ENCODE measurements around the gene AZI2. TPM values are rescaled to one million over a fixed set of nuclear protein-coding genes. Genes with fewer than 3 reads are reported as not detected.

AZI2 gene
- total and polyA plus RNA-seq, 2 experiments from 2014 or later, result 45.4 to 55.3 TPM

DNA sequence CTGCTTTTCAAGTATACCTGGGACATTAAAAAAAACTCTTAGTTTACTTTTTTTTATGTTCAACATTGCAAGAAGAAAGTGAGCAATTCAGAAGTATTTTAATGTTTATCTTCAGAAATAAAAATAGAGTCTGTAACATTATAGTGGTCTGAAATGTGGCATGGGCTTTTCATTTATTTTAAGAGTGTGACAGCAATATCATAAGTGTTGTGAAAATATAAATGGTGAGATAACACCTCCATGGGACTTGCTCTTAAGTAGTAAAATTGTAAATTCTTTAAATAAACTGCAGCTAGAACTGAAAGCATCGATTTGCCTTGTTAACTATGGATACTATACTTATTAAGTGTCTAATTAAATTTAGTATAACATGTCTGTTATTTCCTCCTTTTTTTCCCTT lies 48.9 kb downstream of the AZI2 start:
- Histone ChIP-seq H3K79me2 (peaks cover 2% of the 10 kb centered on the region), H3K4me2 (no peak overlapping the region), H3K36me3 (replicated peaks; ENCODE audit: insufficient read depth, low read depth) (no peaks in the 10 kb centered on the region), H3K9me2 (replicated peaks; ENCODE audit: insufficient read depth) (no peaks in the 10 kb centered on the region), H4K20me1 (ENCODE audit: insufficient read depth, poor library complexity, severe bottlenecking) (no peaks in the 10 kb centered on the region), H2AFZ (no peak overlapping the region), H3K9me3 (ENCODE audit: low read depth) (no peaks in the 10 kb centered on the region), H3K4me3 (no peak overlapping the region), H3K4me1 (ENCODE audit: insufficient read depth) (no peaks in the 10 kb centered on the region), H3K27me3 (no peaks in the 10 kb centered on the region), H3K27ac (no peak overlapping the region)
- TF ChIP-seq, protein P1, sequence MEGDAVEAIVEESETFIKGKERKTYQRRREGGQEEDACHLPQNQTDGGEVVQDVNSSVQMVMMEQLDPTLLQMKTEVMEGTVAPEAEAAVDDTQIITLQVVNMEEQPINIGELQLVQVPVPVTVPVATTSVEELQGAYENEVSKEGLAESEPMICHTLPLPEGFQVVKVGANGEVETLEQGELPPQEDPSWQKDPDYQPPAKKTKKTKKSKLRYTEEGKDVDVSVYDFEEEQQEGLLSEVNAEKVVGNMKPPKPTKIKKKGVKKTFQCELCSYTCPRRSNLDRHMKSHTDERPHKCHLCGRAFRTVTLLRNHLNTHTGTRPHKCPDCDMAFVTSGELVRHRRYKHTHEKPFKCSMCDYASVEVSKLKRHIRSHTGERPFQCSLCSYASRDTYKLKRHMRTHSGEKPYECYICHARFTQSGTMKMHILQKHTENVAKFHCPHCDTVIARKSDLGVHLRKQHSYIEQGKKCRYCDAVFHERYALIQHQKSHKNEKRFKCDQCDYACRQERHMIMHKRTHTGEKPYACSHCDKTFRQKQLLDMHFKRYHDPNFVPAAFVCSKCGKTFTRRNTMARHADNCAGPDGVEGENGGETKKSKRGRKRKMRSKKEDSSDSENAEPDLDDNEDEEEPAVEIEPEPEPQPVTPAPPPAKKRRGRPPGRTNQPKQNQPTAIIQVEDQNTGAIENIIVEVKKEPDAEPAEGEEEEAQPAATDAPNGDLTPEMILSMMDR (IDR thresholded peaks at IDR 0.05; ENCODE audit: poor library complexity), result no peak
- no peak for TF ChIP-seq EZH2 (IDR thresholded peaks at IDR 0.05; ENCODE audit: borderline replicate concordance)
- DNase-seq (ENCODE audit: low spot score), result no peak
- WGBS (ENCODE audit: low lambda C conversion rate, missing lambda C conversion rate), result 84% methylated on average over 1 of the region's 1 CpG

DNA sequence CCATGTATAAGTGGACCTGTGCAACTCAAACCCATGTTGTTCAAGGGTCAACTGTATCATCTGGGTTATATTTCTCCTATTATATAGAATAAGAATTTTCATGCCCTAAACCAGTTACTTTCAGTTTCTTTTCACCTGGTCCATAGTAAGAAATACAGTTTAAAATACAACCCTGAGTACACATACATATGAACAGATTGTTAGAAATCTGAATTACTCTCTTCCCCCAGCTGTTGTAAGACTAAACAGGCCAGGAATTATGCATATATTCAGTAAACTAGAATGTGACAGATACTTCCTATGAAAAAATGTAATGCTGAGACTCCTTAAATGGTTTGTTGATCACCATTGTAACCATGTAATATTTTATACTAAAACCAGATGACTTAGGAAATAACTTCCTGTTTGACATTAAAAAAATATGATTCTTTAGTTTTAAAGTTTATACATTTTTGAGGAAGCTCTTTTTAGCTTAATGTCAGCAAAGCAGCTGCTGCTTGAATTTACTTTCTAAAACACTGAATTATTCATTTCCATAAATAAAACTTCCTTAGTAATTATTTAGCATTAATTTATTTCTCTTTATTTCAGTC lies 52.6 kb downstream of the AZI2 start:
- H3K4me2 ChIP-seq, result no peak overlapping the region
- no peaks in the 10 kb centered on the region for H3K4me1 ChIP-seq (ENCODE audit: insufficient read depth)
- no peaks in the 10 kb centered on the region for H3K27me3 ChIP-seq
- no peaks in the 10 kb centered on the region for H3K9me2 ChIP-seq (replicated peaks; ENCODE audit: insufficient read depth)
- H3K9me3 ChIP-seq (ENCODE audit: low read depth), result no peaks in the 10 kb centered on the region
- H3K27ac ChIP-seq, result no peak overlapping the region
- H4K20me1 ChIP-seq (ENCODE audit: insufficient read depth, poor library complexity, severe bottlenecking), result no peaks in the 10 kb centered on the region
- H3K79me2 ChIP-seq, result peaks cover 2% of the 10 kb centered on the region
- DNase-seq (ENCODE audit: low spot score), result no peak
- TF ChIP-seq EZH2phosphoT487 (IDR thresholded peaks at IDR 0.05; ENCODE audit: low read depth, severe bottlenecking, unreplicated experiment), result no peak
- TF ChIP-seq, protein P1 (IDR thresholded peaks at IDR 0.05; ENCODE audit: poor library complexity), result no peak
- no peak for TF ChIP-seq EZH2 (IDR thresholded peaks at IDR 0.05; ENCODE audit: borderline replicate concordance)
- no peak overlapping the region for H3K4me3 ChIP-seq
- H3K36me3 ChIP-seq (replicated peaks; ENCODE audit: insufficient read depth, low read depth), result no peaks in the 10 kb centered on the region
- H2AFZ ChIP-seq, result no peak overlapping the region

DNA sequence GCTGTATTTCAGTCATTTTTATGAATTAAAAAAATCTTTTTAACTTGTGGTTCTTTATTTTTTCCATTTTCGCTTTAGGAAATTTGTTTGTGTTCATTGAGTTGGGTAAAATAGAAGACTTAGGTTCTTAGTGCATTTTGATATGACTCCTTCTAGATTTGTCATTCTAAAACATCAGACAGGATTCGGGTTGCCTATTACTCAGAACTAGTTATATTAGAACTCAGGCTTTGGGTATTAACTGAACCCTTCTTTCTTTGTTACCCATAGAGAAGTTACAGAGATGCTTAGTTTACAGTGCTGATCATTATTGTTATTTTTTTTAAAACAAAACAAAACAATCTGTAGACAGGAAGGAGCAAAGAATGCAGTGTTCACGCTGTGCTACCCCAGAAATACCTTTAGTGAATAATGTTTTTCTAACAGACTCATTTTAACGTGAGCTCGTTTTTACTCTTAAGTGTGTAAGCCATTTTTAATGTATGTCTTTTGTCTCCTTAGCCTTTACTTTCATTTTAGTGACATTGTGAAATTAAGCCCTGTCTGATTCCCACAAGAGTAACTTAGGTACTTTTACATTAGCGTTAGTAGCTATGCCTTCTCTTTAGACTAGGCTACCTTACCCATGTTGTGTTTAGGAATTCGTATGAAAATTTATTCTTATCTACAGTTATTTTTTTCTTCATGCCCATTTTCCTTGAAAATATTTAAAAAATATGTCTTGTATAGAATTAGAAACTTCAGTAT lies 53.8 kb downstream of the AZI2 start:
- Histone ChIP-seq H3K36me3 (replicated peaks; ENCODE audit: insufficient read depth, low read depth) (no peaks in the 10 kb centered on the region), H3K4me2 (no peak overlapping the region), H3K9me2 (replicated peaks; ENCODE audit: insufficient read depth) (no peaks in the 10 kb centered on the region), H4K20me1 (ENCODE audit: insufficient read depth, poor library complexity, severe bottlenecking) (no peaks in the 10 kb centered on the region), H3K27ac (no peak overlapping the region), H3K4me1 (ENCODE audit: insufficient read depth) (no peaks in the 10 kb centered on the region), H3K27me3 (no peaks in the 10 kb centered on the region), H2AFZ (no peak overlapping the region), H3K79me2 (peaks cover 2% of the 10 kb centered on the region), H3K4me3 (no peak overlapping the region), H3K9me3 (ENCODE audit: low read depth) (no peaks in the 10 kb centered on the region)
- no peak for DNase-seq (ENCODE audit: low spot score)
- 94% methylated on average over 7 of the region's 7 CpGs for WGBS (ENCODE audit: low lambda C conversion rate, missing lambda C conversion rate)
- TF ChIP-seq EZH2phosphoT487 (IDR thresholded peaks at IDR 0.05; ENCODE audit: low read depth, severe bottlenecking, unreplicated experiment), result no peak
- TF ChIP-seq EZH2 (IDR thresholded peaks at IDR 0.05; ENCODE audit: borderline replicate concordance), result no peak
- TF ChIP-seq, protein P1 (IDR thresholded peaks at IDR 0.05; ENCODE audit: poor library complexity), result no peak
